GM12873 (cell line): ENCODE results near the gene OGDHL.

Experiments
- CTCF ChIP-seq: IDR thresholded peaks from 2 replicates; pipeline ENCODE4 v1.5.1; 2012; ENCODE audit warnings: low read depth, mild to moderate bottlenecking, moderate library complexity, low read length, control low read depth; ENCODE audit not compliant: insufficient read depth; ENCODE audit errors: missing control alignments

OGDHL gene

GRCh38 chr10:49742683-49743463 is 19.2 kb downstream of the OGDHL start:
- TF ChIP-seq CTCF = no peak

GRCh38 chr10:49741108-49741995 is 20.8 kb downstream of the OGDHL start:
- no peak for TF ChIP-seq CTCF

- TF ChIP-seq CTCF = no peak
These were observed 21.6 kb downstream of the OGDHL start for GRCh38 chr10:49740346-49741107.

GRCh38 chr10:49739426-49739825 is 22.7 kb downstream of the OGDHL start:
- TF ChIP-seq CTCF = no peak

- TF ChIP-seq CTCF = no peak
These were observed 23.3 kb downstream of the OGDHL start for GRCh38 chr10:49738616-49739360.

GRCh38 chr10:49737474-49738201 is 24.5 kb downstream of the OGDHL start:
- no peak for TF ChIP-seq CTCF
